Measurements from ENCODE around the gene PARD6G. TPM values are rescaled to one million over a fixed set of nuclear protein-coding genes. Genes with fewer than 3 reads are reported as not detected.
A peak's percentile ranks its signal among the peaks of the same experiment; 100 is the strongest.
"Not testable (repeated sequence)": the region's sequence is repeated elsewhere in the genome, so short reads cannot be mapped to it uniquely, and the experiment has no call there.

Gene PARD6G
- under 1 TPM in 1 of 2 donors, not detected in 1; 0.58 TPM for total RNA-seq

- no peak within 1 kb of the TSS for H3K27ac Mint-ChIP-seq
- no peaks in the 10 kb centered on the region for H3K36me3 Mint-ChIP-seq
- ATAC-seq: peak; percentile 60 to 89
- H3K9me3 Mint-ChIP-seq: no peaks in the 10 kb centered on the region
- DNase-seq (ENCODE audit: low spot score in 2 of 2): peak in 1 of 2 donors; percentile 62
Observed at GRCh38 chr18:80247393-80247841, at the start of gene PARD6G. PARD6G (minus strand) TSS chr18:80247514; CDS start chr18:80247348, 166 bp downstream.

- not testable (repeated sequence) for H3K36me3 Mint-ChIP-seq, H3K9me3 Mint-ChIP-seq, H3K27ac Mint-ChIP-seq
- ATAC-seq: peak in 1 of 2 donors; percentile 74
- DNase-seq (ENCODE audit: low spot score in 2 of 2): peak; percentile 29 to 65
Observed at GRCh38 chr18:80262241-80263033, 15.1 kb upstream of the PARD6G start.

- DNase-seq (ENCODE audit: low spot score in 2 of 2) (no peak), ATAC-seq (no peak)
- no peak overlapping the region for H3K27ac Mint-ChIP-seq
Observed at GRCh38 chr18:80259610-80260009, 12.3 kb upstream of the PARD6G start.

GRCh38 chr18:80258640-80259039 lies 11.3 kb upstream of the PARD6G start:
- DNase-seq (ENCODE audit: low spot score in 2 of 2) (no peak), ATAC-seq (no peak)
- no peak overlapping the region for H3K27ac Mint-ChIP-seq
- H3K9me3 Mint-ChIP-seq: no peaks in the 10 kb centered on the region
- no peaks in the 10 kb centered on the region for H3K36me3 Mint-ChIP-seq

More at GRCh38 chr18:80259610-80260009, 12.3 kb upstream of the PARD6G start:
- H3K36me3 Mint-ChIP-seq: no peaks in the 10 kb centered on the region
- H3K9me3 Mint-ChIP-seq: no peaks in the 10 kb centered on the region

GRCh38 chr18:80257579-80258543 lies 10.5 kb upstream of the PARD6G start:
- not testable (repeated sequence) for H3K36me3 Mint-ChIP-seq, H3K9me3 Mint-ChIP-seq
- peak overlapping the region in 1 of 2 donors; percentile 81 for H3K27ac Mint-ChIP-seq
- ATAC-seq: peak in 1 of 2 donors; percentile 65
- peak in 1 of 2 donors; percentile 69 for DNase-seq (ENCODE audit: low spot score in 2 of 2)

- DNase-seq (ENCODE audit: low spot score in 2 of 2) (no peak), ATAC-seq (no peak)
- Mint-ChIP-seq H3K36me3 (no peaks in the 10 kb centered on the region), H3K9me3 (no peaks in the 10 kb centered on the region), H3K27ac (no peak overlapping the region)
Observed at GRCh38 chr18:80254971-80255500, 7.7 kb upstream of the PARD6G start.

GRCh38 chr18:80253871-80254492 lies 6.7 kb upstream of the PARD6G start:
- Mint-ChIP-seq H3K9me3 (no peaks in the 10 kb centered on the region), H3K27ac (no peak overlapping the region), H3K36me3 (no peaks in the 10 kb centered on the region)
- ATAC-seq (peak in 1 of 2 donors; percentile 63), DNase-seq (ENCODE audit: low spot score in 2 of 2) (peak in 1 of 2 donors; percentile 47)

GRCh38 chr18:80253236-80253635 lies 5.9 kb upstream of the PARD6G start:
- Mint-ChIP-seq H3K36me3 (no peaks in the 10 kb centered on the region), H3K27ac (no peak overlapping the region), H3K9me3 (no peaks in the 10 kb centered on the region)
- ATAC-seq: no peak
- DNase-seq (ENCODE audit: low spot score in 2 of 2): no peak

GRCh38 chr18:80252136-80252535 lies 4.8 kb upstream of the PARD6G start:
- Mint-ChIP-seq H3K36me3 (no peaks in the 10 kb centered on the region), H3K9me3 (no peaks in the 10 kb centered on the region), H3K27ac (no peak overlapping the region)
- ATAC-seq (no peak), DNase-seq (ENCODE audit: low spot score in 2 of 2) (no peak)

GRCh38 chr18:80251700-80252099 lies 4.4 kb upstream of the PARD6G start:
- Mint-ChIP-seq H3K27ac (no peak overlapping the region), H3K9me3 (no peaks in the 10 kb centered on the region), H3K36me3 (no peaks in the 10 kb centered on the region)
- no peak for DNase-seq (ENCODE audit: low spot score in 2 of 2)
- no peak for ATAC-seq

GRCh38 chr18:80250740-80251364 lies 3.5 kb upstream of the PARD6G start:
- H3K36me3 Mint-ChIP-seq: no peaks in the 10 kb centered on the region
- no peaks in the 10 kb centered on the region for H3K9me3 Mint-ChIP-seq
- H3K27ac Mint-ChIP-seq: no peak overlapping the region
- ATAC-seq: no peak
- no peak for DNase-seq (ENCODE audit: low spot score in 2 of 2)

GRCh38 chr18:80249217-80250093 lies 2.1 kb upstream of the PARD6G start:
- no peak for DNase-seq (ENCODE audit: low spot score in 2 of 2)
- no peak for ATAC-seq
- H3K9me3 Mint-ChIP-seq: no peaks in the 10 kb centered on the region
- H3K27ac Mint-ChIP-seq: no peak overlapping the region
- H3K36me3 Mint-ChIP-seq: no peaks in the 10 kb centered on the region

- DNase-seq (ENCODE audit: low spot score in 2 of 2): no peak
- Mint-ChIP-seq H3K36me3 (no peaks in the 10 kb centered on the region), H3K27ac (no peak overlapping the region), H3K9me3 (no peaks in the 10 kb centered on the region)
- peak; percentile 7 to 31 for ATAC-seq
Observed at GRCh38 chr18:80246445-80247392, 595 bp downstream of the PARD6G start.

GRCh38 chr18:80245781-80246444 lies 1.4 kb downstream of the PARD6G start:
- no peak for ATAC-seq
- no peaks in the 10 kb centered on the region for H3K9me3 Mint-ChIP-seq
- H3K27ac Mint-ChIP-seq: no peak overlapping the region

More at GRCh38 chr18:80245781-80246444, 1.4 kb downstream of the PARD6G start:
- H3K36me3 Mint-ChIP-seq: no peaks in the 10 kb centered on the region
- DNase-seq (ENCODE audit: low spot score in 2 of 2): no peak
